Measurements from ENCODE around the gene CCRL2. TPM values are rescaled to one million over a fixed set of nuclear protein-coding genes. Genes with fewer than 3 reads are reported as not detected.
"Not testable (repeated sequence)": the region's sequence is repeated elsewhere in the genome, so short reads cannot be mapped to it uniquely, and the experiment has no call there.

Gene CCRL2
- polyA plus RNA-seq, 1 donor from 2014 or later, result not detected

DNA sequence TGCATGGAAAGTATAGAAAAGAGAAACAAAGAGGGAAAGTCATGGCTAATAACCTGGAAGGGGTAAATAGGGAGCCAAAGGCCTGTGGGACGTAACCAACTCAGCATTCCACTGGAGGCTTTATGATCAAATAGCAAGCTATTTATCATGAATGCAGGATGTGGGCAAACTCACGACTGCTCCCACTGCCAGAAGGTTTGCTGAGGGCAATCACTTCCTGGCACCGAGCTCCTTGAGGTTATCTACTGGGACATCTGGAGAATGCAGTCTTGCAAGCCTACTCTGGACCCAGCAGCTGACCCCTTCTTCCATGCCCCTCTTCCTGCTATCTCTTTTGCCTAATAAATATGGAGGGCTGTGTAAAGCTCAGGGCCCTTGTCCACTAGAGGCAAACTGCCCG, 19.4 kb downstream of the CCRL2 start:
- not testable (repeated sequence) for H3K4me3 ChIP-seq (ENCODE audit: low read length); H3K36me3 ChIP-seq (ENCODE audit: insufficient read depth, low read length); H3K9me2 ChIP-seq (ENCODE audit: insufficient read depth, low read length); H3K9me3 ChIP-seq (ENCODE audit: low read length); H3K27ac ChIP-seq (ENCODE audit: low read length); H2AFZ ChIP-seq (ENCODE audit: low read depth, low read length); H3F3A ChIP-seq (ENCODE audit: insufficient read depth, low read length, poor library complexity, severe bottlenecking); H3K4me2 ChIP-seq (ENCODE audit: low read length); H4K20me1 ChIP-seq (ENCODE audit: insufficient read depth); H3K79me2 ChIP-seq (replicated peaks; ENCODE audit: insufficient read depth, low read length); H3K9ac ChIP-seq (ENCODE audit: low read length); H3K27me3 ChIP-seq (ENCODE audit: insufficient read depth, low read depth, low read length)

DNA sequence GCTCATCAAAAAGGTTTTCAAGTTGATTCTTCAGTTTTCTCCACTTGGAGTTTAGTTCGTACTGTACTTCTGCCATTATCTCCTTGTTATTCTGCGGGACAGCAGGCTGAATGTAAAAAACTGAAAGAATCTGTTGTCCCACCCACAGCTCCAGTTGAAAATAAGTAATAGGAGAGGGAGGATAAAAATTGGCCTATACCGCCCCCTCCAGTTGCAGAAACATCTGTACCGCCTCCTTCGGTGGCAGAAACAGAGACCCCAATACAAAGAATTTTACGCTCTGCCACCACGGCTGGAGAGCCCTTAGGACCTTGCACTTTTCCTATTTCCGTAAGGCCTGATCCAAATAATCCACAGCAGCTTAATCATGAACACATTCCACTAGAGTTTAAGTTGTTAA, 20.3 kb downstream of the CCRL2 start:
- H3K4me2 ChIP-seq (ENCODE audit: low read length); H3K9me2 ChIP-seq (ENCODE audit: insufficient read depth, low read length); H3K27ac ChIP-seq (ENCODE audit: low read length); H3K79me2 ChIP-seq (replicated peaks; ENCODE audit: insufficient read depth, low read length); H2AFZ ChIP-seq (ENCODE audit: low read depth, low read length); H3K9me3 ChIP-seq (ENCODE audit: low read length); H4K20me1 ChIP-seq (ENCODE audit: insufficient read depth); H3F3A ChIP-seq (ENCODE audit: insufficient read depth, low read length, poor library complexity, severe bottlenecking); H3K4me3 ChIP-seq (ENCODE audit: low read length); H3K36me3 ChIP-seq (ENCODE audit: insufficient read depth, low read length); H3K27me3 ChIP-seq (ENCODE audit: insufficient read depth, low read depth, low read length); H3K9ac ChIP-seq (ENCODE audit: low read length): not testable (repeated sequence)

DNA sequence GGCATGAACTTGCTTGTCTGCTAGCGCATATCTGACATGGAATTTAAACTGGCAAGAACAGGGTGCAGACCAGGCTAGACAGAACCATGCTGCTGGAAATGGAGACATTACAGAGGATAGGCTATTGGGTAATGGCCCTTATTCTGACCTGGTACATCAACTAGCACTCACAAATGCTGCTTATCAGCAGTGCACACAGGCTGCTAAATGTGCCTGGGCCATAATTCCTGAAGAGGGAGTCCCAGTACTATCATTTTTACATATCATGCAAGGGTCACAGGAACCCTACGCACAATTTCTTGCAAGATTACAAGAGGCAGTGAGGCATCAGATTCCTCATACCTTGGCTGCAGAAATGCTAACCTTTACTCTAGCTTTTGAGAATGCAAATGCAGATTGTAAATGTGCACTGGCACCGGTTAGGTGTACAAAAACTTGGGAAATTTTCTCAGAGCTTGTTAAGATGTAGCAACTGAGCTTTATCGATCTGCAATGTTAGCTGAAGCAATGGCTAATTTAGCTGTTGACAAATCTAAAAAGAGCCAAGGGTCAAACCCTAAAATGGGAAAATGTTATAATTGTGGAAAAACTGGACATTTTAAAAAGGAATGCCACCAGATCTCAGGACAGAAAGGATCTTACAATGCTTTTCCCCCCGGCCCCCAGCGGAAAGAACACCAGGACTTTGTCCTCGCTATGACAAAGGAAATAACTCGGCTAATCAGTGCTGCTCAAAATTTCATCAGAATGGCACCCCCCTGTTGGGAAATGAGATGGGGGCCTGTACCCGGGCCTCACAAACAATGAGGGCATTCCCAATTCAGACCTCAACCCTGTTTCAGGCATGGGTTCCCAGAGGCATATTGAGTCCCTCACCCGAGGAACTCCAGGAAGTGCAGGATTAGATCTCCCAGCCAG, 21.1 kb downstream of the CCRL2 start:
- Histone ChIP-seq H3K79me2 (replicated peaks; ENCODE audit: insufficient read depth, low read length) (no peaks in the 10 kb centered on the region), H3K27ac (ENCODE audit: low read length) (no peak overlapping the region), H3K36me3 (ENCODE audit: insufficient read depth, low read length) (no peaks in the 10 kb centered on the region), H2AFZ (ENCODE audit: low read depth, low read length) (no peak overlapping the region), H3K27me3 (ENCODE audit: insufficient read depth, low read depth, low read length) (no peaks in the 10 kb centered on the region), H3K9me3 (ENCODE audit: low read length) (no peaks in the 10 kb centered on the region), H3K4me2 (ENCODE audit: low read length) (no peak overlapping the region), H3K9ac (ENCODE audit: low read length) (no peak overlapping the region), H3K9me2 (ENCODE audit: insufficient read depth, low read length) (no peaks in the 10 kb centered on the region), H3F3A (ENCODE audit: insufficient read depth, low read length, poor library complexity, severe bottlenecking) (no peaks in the 10 kb centered on the region), H3K4me3 (ENCODE audit: low read length) (no peak overlapping the region), H4K20me1 (ENCODE audit: insufficient read depth) (no peaks in the 10 kb centered on the region)
- TF ChIP-seq MXI1 (conservative IDR thresholded peaks at IDR 0.05; ENCODE audit: poor library complexity, severe bottlenecking), result no peak
- no peak for TF ChIP-seq TAF1 (IDR thresholded peaks at IDR 0.05; ENCODE audit: low read depth)
- no peak for TF ChIP-seq RAD21 (conservative IDR thresholded peaks at IDR 0.05)
- TF ChIP-seq SMC3 (conservative IDR thresholded peaks at IDR 0.05; ENCODE audit: poor library complexity), result no peak
- no peak for TF ChIP-seq EZH2 (IDR thresholded peaks at IDR 0.05; ENCODE audit: borderline replicate concordance, insufficient read depth, low read length, poor library complexity, severe bottlenecking)
- TF ChIP-seq EP300 (conservative IDR thresholded peaks at IDR 0.05; ENCODE audit: poor library complexity, severe bottlenecking), result no peak
- TF ChIP-seq POLR2AphosphoS5 (IDR thresholded peaks at IDR 0.05), result no peak
- TF ChIP-seq, protein P1, sequence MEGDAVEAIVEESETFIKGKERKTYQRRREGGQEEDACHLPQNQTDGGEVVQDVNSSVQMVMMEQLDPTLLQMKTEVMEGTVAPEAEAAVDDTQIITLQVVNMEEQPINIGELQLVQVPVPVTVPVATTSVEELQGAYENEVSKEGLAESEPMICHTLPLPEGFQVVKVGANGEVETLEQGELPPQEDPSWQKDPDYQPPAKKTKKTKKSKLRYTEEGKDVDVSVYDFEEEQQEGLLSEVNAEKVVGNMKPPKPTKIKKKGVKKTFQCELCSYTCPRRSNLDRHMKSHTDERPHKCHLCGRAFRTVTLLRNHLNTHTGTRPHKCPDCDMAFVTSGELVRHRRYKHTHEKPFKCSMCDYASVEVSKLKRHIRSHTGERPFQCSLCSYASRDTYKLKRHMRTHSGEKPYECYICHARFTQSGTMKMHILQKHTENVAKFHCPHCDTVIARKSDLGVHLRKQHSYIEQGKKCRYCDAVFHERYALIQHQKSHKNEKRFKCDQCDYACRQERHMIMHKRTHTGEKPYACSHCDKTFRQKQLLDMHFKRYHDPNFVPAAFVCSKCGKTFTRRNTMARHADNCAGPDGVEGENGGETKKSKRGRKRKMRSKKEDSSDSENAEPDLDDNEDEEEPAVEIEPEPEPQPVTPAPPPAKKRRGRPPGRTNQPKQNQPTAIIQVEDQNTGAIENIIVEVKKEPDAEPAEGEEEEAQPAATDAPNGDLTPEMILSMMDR (IDR thresholded peaks at IDR 0.05; ENCODE audit: poor library complexity, severe bottlenecking), result no peak
- TF ChIP-seq, protein P2, sequence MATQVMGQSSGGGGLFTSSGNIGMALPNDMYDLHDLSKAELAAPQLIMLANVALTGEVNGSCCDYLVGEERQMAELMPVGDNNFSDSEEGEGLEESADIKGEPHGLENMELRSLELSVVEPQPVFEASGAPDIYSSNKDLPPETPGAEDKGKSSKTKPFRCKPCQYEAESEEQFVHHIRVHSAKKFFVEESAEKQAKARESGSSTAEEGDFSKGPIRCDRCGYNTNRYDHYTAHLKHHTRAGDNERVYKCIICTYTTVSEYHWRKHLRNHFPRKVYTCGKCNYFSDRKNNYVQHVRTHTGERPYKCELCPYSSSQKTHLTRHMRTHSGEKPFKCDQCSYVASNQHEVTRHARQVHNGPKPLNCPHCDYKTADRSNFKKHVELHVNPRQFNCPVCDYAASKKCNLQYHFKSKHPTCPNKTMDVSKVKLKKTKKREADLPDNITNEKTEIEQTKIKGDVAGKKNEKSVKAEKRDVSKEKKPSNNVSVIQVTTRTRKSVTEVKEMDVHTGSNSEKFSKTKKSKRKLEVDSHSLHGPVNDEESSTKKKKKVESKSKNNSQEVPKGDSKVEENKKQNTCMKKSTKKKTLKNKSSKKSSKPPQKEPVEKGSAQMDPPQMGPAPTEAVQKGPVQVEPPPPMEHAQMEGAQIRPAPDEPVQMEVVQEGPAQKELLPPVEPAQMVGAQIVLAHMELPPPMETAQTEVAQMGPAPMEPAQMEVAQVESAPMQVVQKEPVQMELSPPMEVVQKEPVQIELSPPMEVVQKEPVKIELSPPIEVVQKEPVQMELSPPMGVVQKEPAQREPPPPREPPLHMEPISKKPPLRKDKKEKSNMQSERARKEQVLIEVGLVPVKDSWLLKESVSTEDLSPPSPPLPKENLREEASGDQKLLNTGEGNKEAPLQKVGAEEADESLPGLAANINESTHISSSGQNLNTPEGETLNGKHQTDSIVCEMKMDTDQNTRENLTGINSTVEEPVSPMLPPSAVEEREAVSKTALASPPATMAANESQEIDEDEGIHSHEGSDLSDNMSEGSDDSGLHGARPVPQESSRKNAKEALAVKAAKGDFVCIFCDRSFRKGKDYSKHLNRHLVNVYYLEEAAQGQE (IDR thresholded peaks at IDR 0.05; ENCODE audit: borderline replicate concordance), result no peak

All from neural cell (in vitro differentiated cells).